ENCODE measurements around the gene ZNF79.
"Not testable (repeated sequence)": the region's sequence is repeated elsewhere in the genome, so short reads cannot be mapped to it uniquely, and the experiment has no call there.

ZNF79 gene

GRCh38 chr9:127463382-127463781 lies 39.2 kb downstream of the ZNF79 start:
- no peak overlapping the region for H3K4me3 ChIP-seq (ENCODE audit: control insufficient read depth, low read depth, low read length)
- DNase-seq (ENCODE audit: low read depth) = no peak
- no peak for TF ChIP-seq CTCF (conservative IDR thresholded peaks at IDR 0.05; ENCODE audit: control insufficient read depth, insufficient read depth, low read depth, low read length)

DNA sequence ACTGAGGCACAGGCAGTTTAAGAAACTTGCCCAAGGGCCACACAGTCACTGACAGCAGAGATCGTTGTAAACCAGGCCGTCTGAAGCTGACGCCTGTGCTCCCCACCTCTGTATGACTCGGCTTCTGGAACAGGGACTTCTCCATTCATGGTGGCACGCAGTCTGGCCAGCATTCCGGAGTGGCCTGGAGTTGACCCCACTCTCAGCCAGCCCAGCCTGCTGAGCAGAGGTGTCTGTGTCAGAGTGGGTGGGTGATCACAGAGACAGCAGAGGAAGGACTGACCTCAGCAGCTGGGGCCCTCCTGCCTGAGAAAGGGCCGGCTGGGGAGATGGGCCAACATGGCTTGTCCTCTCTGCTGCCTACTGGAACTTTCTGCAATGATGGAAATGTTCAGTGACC lies 39.7 kb downstream of the ZNF79 start:
- H3K4me3 ChIP-seq (ENCODE audit: control insufficient read depth, low read depth, low read length) = no peak overlapping the region
- no peak for DNase-seq (ENCODE audit: low read depth)
- no peak for TF ChIP-seq CTCF (conservative IDR thresholded peaks at IDR 0.05; ENCODE audit: control insufficient read depth, insufficient read depth, low read depth, low read length)

- not testable (repeated sequence) for DNase-seq (ENCODE audit: low read depth); H3K4me3 ChIP-seq (ENCODE audit: control insufficient read depth, low read depth, low read length)
Observed at GRCh38 chr9:127466407-127466917, 42.3 kb downstream of the ZNF79 start.

GRCh38 chr9:127467621-127468020 lies 43.4 kb downstream of the ZNF79 start:
- no peak for TF ChIP-seq CTCF (conservative IDR thresholded peaks at IDR 0.05; ENCODE audit: control insufficient read depth, insufficient read depth, low read depth, low read length)
- no peak for DNase-seq (ENCODE audit: low read depth)

DNA sequence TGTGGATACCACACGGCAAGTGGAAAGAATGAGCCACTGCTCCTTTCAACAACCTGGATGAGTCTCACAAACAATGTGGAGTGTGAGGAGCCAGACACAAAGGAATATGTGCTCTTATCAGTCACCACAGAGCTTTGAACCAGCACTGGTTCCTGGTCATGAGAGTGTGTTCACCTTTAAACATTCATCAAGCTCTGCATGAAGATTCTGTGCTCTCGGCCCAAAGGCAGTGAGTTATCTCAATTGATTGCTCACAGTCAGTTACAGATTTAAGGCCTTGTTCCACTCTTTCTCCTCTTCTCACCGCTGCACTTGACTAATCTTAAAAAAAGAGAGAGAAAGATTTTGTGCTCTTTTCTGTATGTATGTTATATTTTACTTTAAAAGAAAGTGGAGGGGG lies 46.5 kb downstream of the ZNF79 start:
- DNase-seq (ENCODE audit: low read depth) = no peak
- H3K4me3 ChIP-seq (ENCODE audit: control insufficient read depth, low read depth, low read length) = no peak overlapping the region
- no peak for TF ChIP-seq CTCF (conservative IDR thresholded peaks at IDR 0.05; ENCODE audit: control insufficient read depth, insufficient read depth, low read depth, low read length)

More at GRCh38 chr9:127467621-127468020, 43.4 kb downstream of the ZNF79 start:
- H3K4me3 ChIP-seq (ENCODE audit: control insufficient read depth, low read depth, low read length) = no peak overlapping the region

DNA sequence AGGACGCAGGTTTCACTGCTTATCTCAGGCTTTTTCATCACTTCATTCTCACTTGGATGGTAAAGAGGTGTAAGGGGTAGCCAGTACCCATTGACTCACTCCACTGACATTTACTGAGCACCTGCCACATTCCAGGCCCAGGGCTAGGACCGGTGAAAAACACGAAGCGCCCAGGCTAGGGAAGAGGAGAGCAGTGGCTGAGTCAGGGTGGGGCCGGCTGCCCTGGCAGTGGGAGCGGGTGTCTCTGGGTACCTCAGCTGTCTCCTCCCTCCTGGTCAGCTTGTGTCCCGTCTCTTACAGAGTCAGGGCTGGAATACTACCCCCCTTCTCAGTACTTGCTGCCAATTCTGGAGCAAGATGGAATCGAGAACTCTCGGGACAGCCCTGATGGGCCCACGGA lies 49.3 kb downstream of the ZNF79 start:
- no peak for DNase-seq (ENCODE audit: low read depth)
- no peak for TF ChIP-seq CTCF (conservative IDR thresholded peaks at IDR 0.05; ENCODE audit: control insufficient read depth, insufficient read depth, low read depth, low read length)
- H3K4me3 ChIP-seq (ENCODE audit: control insufficient read depth, low read depth, low read length) = no peak overlapping the region

- no peak overlapping the region for H3K4me3 ChIP-seq (ENCODE audit: control insufficient read depth, low read depth, low read length)
- no peak for TF ChIP-seq CTCF (conservative IDR thresholded peaks at IDR 0.05; ENCODE audit: control insufficient read depth, insufficient read depth, low read depth, low read length)
- DNase-seq (ENCODE audit: low read depth) = no peak
Observed at GRCh38 chr9:127473932-127474331, 49.8 kb downstream of the ZNF79 start.

All from fibroblast of mammary gland (primary cell).